Myocyte (in vitro differentiated cells): ENCODE results near the gene EVC2. TPM values are rescaled to one million over a fixed set of nuclear protein-coding genes. Genes with fewer than 3 reads are reported as not detected.
A peak's percentile ranks its signal among the peaks of the same experiment; 100 is the strongest.
"Not testable (repeated sequence)": the region's sequence is repeated elsewhere in the genome, so short reads cannot be mapped to it uniquely, and the experiment has no call there.

Experiments used
- DNase-seq: peaks from one replicate; pipeline ENCODE4 v3.0.0-alpha.2; 2012; ENCODE audit warnings: low read depth
- total RNA-seq: library from RNA; depleted of rRNA; stranded (reverse); fragments of >200 nt; gene quantifications from 2 replicates; pipeline ENCODE4 v1.2.3, GENCODE V29; 2014

EVC2 gene
- total RNA-seq, 1 donor from 2014 or later: 10.8 TPM

- DNase-seq: no peak
These were observed 76.8 kb downstream of the EVC2 start for GRCh38 chr4:5631352-5632065.

GRCh38 chr4:5630762-5631161 is 77.6 kb downstream of the EVC2 start:
- DNase-seq: no peak

GRCh38 chr4:5629542-5629941 is 78.8 kb downstream of the EVC2 start:
- DNase-seq: no peak

- no peak for DNase-seq
These were observed 81.4 kb downstream of the EVC2 start for GRCh38 chr4:5626913-5627312.

GRCh38 chr4:5622596-5622995 is 85.8 kb downstream of the EVC2 start:
- no peak for DNase-seq

GRCh38 chr4:5619913-5620625 is 88.3 kb downstream of the EVC2 start:
- peak; percentile 28 for DNase-seq

- DNase-seq: no peak
These were observed 90.1 kb downstream of the EVC2 start for GRCh38 chr4:5618051-5618960.

GRCh38 chr4:5616331-5616950 is 91.9 kb downstream of the EVC2 start:
- DNase-seq: no peak

- DNase-seq: no peak
These were observed 92.8 kb downstream of the EVC2 start for GRCh38 chr4:5615496-5616075.

- DNase-seq: no peak
These were observed 96.6 kb downstream of the EVC2 start for GRCh38 chr4:5611750-5612149.

- no peak for DNase-seq
These were observed 98.9 kb downstream of the EVC2 start for GRCh38 chr4:5609306-5610007.

- DNase-seq: not testable (repeated sequence)
These were observed 114.5 kb downstream of the EVC2 start for GRCh38 chr4:5593828-5594227.

- DNase-seq: no peak
These were observed 116.1 kb downstream of the EVC2 start for GRCh38 chr4:5592272-5592671.

- DNase-seq: no peak
These were observed 118.9 kb downstream of the EVC2 start for GRCh38 chr4:5589495-5589894.

- no peak for DNase-seq
These were observed 120.3 kb downstream of the EVC2 start for GRCh38 chr4:5588046-5588445.

GRCh38 chr4:5575941-5576340 is 132.4 kb downstream of the EVC2 start:
- DNase-seq: no peak

- no peak for DNase-seq
These were observed 134.0 kb downstream of the EVC2 start for GRCh38 chr4:5574386-5574785.

GRCh38 chr4:5573965-5574364 is 134.4 kb downstream of the EVC2 start:
- DNase-seq: no peak

- no peak for DNase-seq
These were observed 135.6 kb downstream of the EVC2 start for GRCh38 chr4:5572751-5573150.

- peak; percentile 52 for DNase-seq
These were observed 136.2 kb downstream of the EVC2 start for GRCh38 chr4:5572114-5572513.
